GM21390 (cell line): Measurements from ENCODE around the gene ZNF678.
A peak's percentile ranks its signal among the peaks of the same experiment; 100 is the strongest.
"Not testable (repeated sequence)": the region's sequence is repeated elsewhere in the genome, so short reads cannot be mapped to it uniquely, and the experiment has no call there.

ENCODE experiments used
- ATAC-seq: cut with Tn5 transposase; IDR thresholded peaks from one replicate; pipeline ENCODE4 v1.9.1; 2021; ENCODE audit not compliant: unreplicated experiment

ZNF678 gene

GRCh38 chr1:227710474-227710873 is 147.1 kb downstream of the ZNF678 start:
- ATAC-seq, result not testable (repeated sequence)

GRCh38 chr1:227712648-227713047 is 149.3 kb downstream of the ZNF678 start:
- peak; percentile 76 for ATAC-seq

- ATAC-seq, result no peak
Measured at GRCh38 chr1:227718932-227719331, 155.6 kb downstream of the ZNF678 start.

GRCh38 chr1:227723474-227723873 is 160.1 kb downstream of the ZNF678 start:
- ATAC-seq, result no peak

GRCh38 chr1:227725046-227725445 is 161.7 kb downstream of the ZNF678 start:
- no peak for ATAC-seq

GRCh38 chr1:227726318-227726717 is 163.0 kb downstream of the ZNF678 start:
- ATAC-seq, result no peak
